ENCODE results near the gene PIGP.
"Not testable (repeated sequence)": the region's sequence is repeated elsewhere in the genome, so short reads cannot be mapped to it uniquely, and the experiment has no call there.

The PIGP gene

GRCh38 chr21:37041706-37042271 lies 31.1 kb downstream of the PIGP start:
- no peak for DNase-seq

- no peak for DNase-seq
Observed at GRCh38 chr21:37040212-37040611, 32.7 kb downstream of the PIGP start.

- DNase-seq: no peak
Observed at GRCh38 chr21:37039411-37040075, 33.3 kb downstream of the PIGP start.

- DNase-seq: no peak
Observed at GRCh38 chr21:37036177-37036576, 36.7 kb downstream of the PIGP start.

GRCh38 chr21:37034394-37034793 lies 38.5 kb downstream of the PIGP start:
- DNase-seq: not testable (repeated sequence)

- no peak for DNase-seq
Observed at GRCh38 chr21:37032877-37033471, 39.9 kb downstream of the PIGP start.

GRCh38 chr21:37032293-37032692 lies 40.6 kb downstream of the PIGP start:
- no peak for DNase-seq

- no peak for DNase-seq
Observed at GRCh38 chr21:37030864-37031263, 42.0 kb downstream of the PIGP start.

- no peak for DNase-seq
Observed at GRCh38 chr21:37028570-37028969, 44.3 kb downstream of the PIGP start.

- no peak for DNase-seq
Observed at GRCh38 chr21:37026499-37026898, 46.4 kb downstream of the PIGP start.

- no peak for DNase-seq
Observed at GRCh38 chr21:37017951-37018679, 54.8 kb downstream of the PIGP start.
